HCT116 (cell line): ENCODE results near the gene CASP6.

ENCODE experiments used
- CEBPB ChIP-seq: IDR thresholded peaks from 2 replicates; pipeline ENCODE4 v1.6.1; 2012; ENCODE audit warnings: low read depth
- CTCF ChIP-seq, 3 experiments: fragments of 200-600 bp in 1 of 3; sonication (generic) in 1 of 3; IDR thresholded peaks in 2 of 3; conservative IDR thresholded peaks in 1 of 3; 2 replicates each; pipeline ENCODE4 v1.5.1; 2012 to 2017; ENCODE audit warnings: low read depth in 2 of 3, low read length in 2 of 3, antibody characterized with exemption in 1 of 3, borderline replicate concordance in 1 of 3, control low read depth in 1 of 3, mild to moderate bottlenecking in 1 of 3, mixed read lengths in 1 of 3, mixed run types in 1 of 3, moderate library complexity in 1 of 3; ENCODE audit not compliant: insufficient read depth in 1 of 3
- ELF1 ChIP-seq: IDR thresholded peaks from 2 replicates; pipeline ENCODE4 v1.6.1; 2012; ENCODE audit warnings: low read depth, borderline replicate concordance
- EZH2 ChIP-seq: fragments of 200-600 bp; sonication (generic); IDR thresholded peaks from 2 replicates; pipeline ENCODE4 v1.6.1; 2017; ENCODE audit warnings: antibody characterized with exemption, mixed run types
- EZH2phosphoT487 ChIP-seq: fragments of 200-600 bp; IDR thresholded peaks from 2 replicates; pipeline ENCODE4 v1.6.1; 2018; ENCODE audit warnings: antibody characterized with exemption, borderline replicate concordance
- JUND ChIP-seq: IDR thresholded peaks from 2 replicates; pipeline ENCODE4 v1.6.1; 2012
- MAX ChIP-seq: IDR thresholded peaks from 2 replicates; pipeline ENCODE4 v1.6.1; 2012
- POLR2A ChIP-seq: IDR thresholded peaks from 2 replicates; pipeline ENCODE4 v1.7.0; 2011; ENCODE audit warnings: borderline replicate concordance; ENCODE audit not compliant: insufficient read depth, insufficient read length; ENCODE audit errors: extremely low read depth
- REST ChIP-seq: IDR thresholded peaks from 2 replicates; pipeline ENCODE4 v1.6.1; 2012; ENCODE audit warnings: low read depth
- SIN3A ChIP-seq: IDR thresholded peaks from 2 replicates; pipeline ENCODE4 v1.6.1; 2012; ENCODE audit warnings: low read depth
- SRF ChIP-seq: IDR thresholded peaks from 2 replicates; pipeline ENCODE4 v1.6.1; 2012; ENCODE audit warnings: low read depth
- TCF7L2 ChIP-seq: IDR thresholded peaks from 2 replicates; pipeline ENCODE4 v1.7.0; 2011; ENCODE audit warnings: borderline replicate concordance, inconsistent platforms; ENCODE audit not compliant: insufficient read depth, insufficient read length; ENCODE audit errors: extremely low read depth
- YY1 ChIP-seq: IDR thresholded peaks from 2 replicates; pipeline ENCODE4 v1.6.1; 2011; ENCODE audit warnings: low read length, low read depth, moderate library complexity, mild to moderate bottlenecking; ENCODE audit not compliant: insufficient replicate concordance; ENCODE audit errors: extremely low read depth

- TF ChIP-seq EZH2phosphoT487: no peak
- no peak for TF ChIP-seq CEBPB
- no peak for TF ChIP-seq CTCF (IDR thresholded peaks at IDR 0.05 in 2 of 3, conservative IDR thresholded peaks at IDR 0.05 in 1 of 3; ENCODE audit: borderline replicate concordance in 1 of 3, insufficient read depth in 1 of 3, low read depth in 2 of 3, low read length in 2 of 3)
- no peak for TF ChIP-seq TCF7L2
- TF ChIP-seq REST: no peak
- no peak for TF ChIP-seq MAX
- TF ChIP-seq ELF1: no peak
- no peak for TF ChIP-seq YY1
- no peak for TF ChIP-seq SIN3A
- no peak for TF ChIP-seq SRF
- no peak for TF ChIP-seq POLR2A
- TF ChIP-seq EZH2: no peak
- TF ChIP-seq JUND: no peak
Measured at GRCh38 chr4:109673303-109673702, 29.9 kb downstream of the CASP6 start.
